WTC11 (cell line): ENCODE measurements around the gene KLHL25. TPM values are rescaled to one million over a fixed set of nuclear protein-coding genes. Genes with fewer than 3 reads are reported as not detected.

Experiments
- ATAC-seq: fragments of 200-7000 bp; cut with Tn5 transposase; 2 replicates; pipeline ENCODE4 v1.10.0; 2021; ENCODE audit warnings: mild to moderate bottlenecking, moderate library complexity
- CTCF ChIA-PET: fragments of 300-600 bp; sonication (Branson Sonifier 250); formaldehyde crosslinking; loops from one replicate; lab custom pipeline; 2021; ENCODE audit warnings: antibody characterized with exemption; lab: Charles Lee
- POLR2A ChIA-PET: fragments of 350-600 bp; sonication (Branson Sonifier 250); formaldehyde crosslinking; loops from one replicate; lab custom pipeline; 2021; ENCODE audit warnings: antibody characterized with exemption; lab: Charles Lee
- DNase-seq: peaks from one replicate; pipeline ENCODE4 v3.0.0; 2021; ENCODE audit warnings: low spot score
- H3K27ac Mint-ChIP-seq: 2 replicates; pipeline ENCODE4 v1.8.0; 2021; ENCODE audit warnings: mixed read lengths
- H3K27me3 Mint-ChIP-seq: 2 replicates; pipeline ENCODE4 v1.8.0; 2021; ENCODE audit warnings: low read depth, mild to moderate bottlenecking, moderate library complexity, mixed read lengths
- H3K36me3 Mint-ChIP-seq: 2 replicates; pipeline ENCODE4 v1.8.0; 2021; ENCODE audit warnings: mixed read lengths
- H3K4me1 Mint-ChIP-seq: 2 replicates; pipeline ENCODE4 v1.8.0; 2022; ENCODE audit warnings: mixed read lengths
- H3K4me3 Mint-ChIP-seq: 2 replicates; pipeline ENCODE4 v1.8.0; 2021; ENCODE audit warnings: mild to moderate bottlenecking, moderate library complexity, mixed read lengths
- H3K9me3 Mint-ChIP-seq: 2 replicates; pipeline ENCODE4 v1.8.0; 2021; ENCODE audit warnings: mixed read lengths
- CREM ChIP-seq: sonication (generic); formaldehyde crosslinking; IDR thresholded peaks from 2 replicates; pipeline ENCODE4 v1.8.1; 2022; ENCODE audit warnings: mild to moderate bottlenecking, missing genetic modification reagents, moderate library complexity
- EMX1 ChIP-seq: fragments of 250-450 bp; sonication (Bioruptor Pico); IDR thresholded peaks from 2 replicates; pipeline ENCODE4 v1.8.0; 2021; ENCODE audit warnings: mild to moderate bottlenecking
- ERG ChIP-seq: fragments of 250-450 bp; sonication (Bioruptor Pico); IDR thresholded peaks from 2 replicates; pipeline ENCODE4 v1.8.0; 2021; ENCODE audit warnings: mild to moderate bottlenecking
- FOXJ3 ChIP-seq: sonication (generic); formaldehyde crosslinking; IDR thresholded peaks from 2 replicates; pipeline ENCODE4 v1.9.0; 2021; ENCODE audit warnings: missing genetic modification reagents, mild to moderate bottlenecking, borderline replicate concordance
- FOXK1 ChIP-seq: sonication (generic); formaldehyde crosslinking; IDR thresholded peaks from 2 replicates; pipeline ENCODE4 v1.8.0; 2022; ENCODE audit warnings: mild to moderate bottlenecking, moderate library complexity, missing genetic modification reagents
- GTF2I ChIP-seq: fragments of 250-450 bp; sonication (Bioruptor Pico); conservative IDR thresholded peaks from 2 replicates; pipeline ENCODE4 v1.4.0; 2021; ENCODE audit warnings: mild to moderate bottlenecking
- HMGA2 ChIP-seq: fragments of 250-450 bp; sonication (Bioruptor Pico); IDR thresholded peaks from 2 replicates; pipeline ENCODE4 v1.4.0; 2021; ENCODE audit warnings: mild to moderate bottlenecking, moderate library complexity
- KAT7 ChIP-seq: sonication (generic); formaldehyde crosslinking; IDR thresholded peaks from 2 replicates; pipeline ENCODE4 v1.8.1; 2023; ENCODE audit warnings: missing genetic modification reagents, mild to moderate bottlenecking, borderline replicate concordance
- MYBL2 ChIP-seq: sonication (generic); formaldehyde crosslinking; IDR thresholded peaks from 2 replicates; pipeline ENCODE4 v1.8.1; 2023; ENCODE audit warnings: mild to moderate bottlenecking, moderate library complexity, missing genetic modification reagents
- NFATC4 ChIP-seq: fragments of 250-450 bp; sonication (Bioruptor Pico); IDR thresholded peaks from 2 replicates; pipeline ENCODE4 v1.9.0; 2021; ENCODE audit warnings: mild to moderate bottlenecking
- NFE2L1 ChIP-seq: sonication (generic); formaldehyde crosslinking; IDR thresholded peaks from 2 replicates; pipeline ENCODE4 v1.8.1; 2023; ENCODE audit warnings: missing genetic modification reagents
- PRRX2 ChIP-seq: fragments of 250-450 bp; sonication (Bioruptor Pico); IDR thresholded peaks from 2 replicates; pipeline ENCODE4 v1.8.0; 2021; ENCODE audit warnings: mild to moderate bottlenecking
- SMAD4 ChIP-seq: sonication (generic); formaldehyde crosslinking; IDR thresholded peaks from 2 replicates; pipeline ENCODE4 v1.8.0; 2022; ENCODE audit warnings: mild to moderate bottlenecking, missing genetic modification reagents
- SOX15 ChIP-seq: fragments of 250-450 bp; sonication (Bioruptor Pico); IDR thresholded peaks from 2 replicates; pipeline ENCODE4 v1.9.0; 2021; ENCODE audit warnings: mild to moderate bottlenecking
- TP53 ChIP-seq: sonication (generic); formaldehyde crosslinking; IDR thresholded peaks from 2 replicates; pipeline ENCODE4 v1.8.1; 2023; ENCODE audit warnings: mild to moderate bottlenecking, missing genetic modification reagents
- ZNF121 ChIP-seq: sonication (generic); formaldehyde crosslinking; IDR thresholded peaks from 2 replicates; pipeline ENCODE4 v1.8.0; 2023; ENCODE audit warnings: missing genetic modification reagents
- ZNF138 ChIP-seq: sonication (generic); formaldehyde crosslinking; conservative IDR thresholded peaks from 2 replicates; pipeline ENCODE4 v1.8.1; 2022; ENCODE audit warnings: mild to moderate bottlenecking, moderate library complexity, missing genetic modification reagents
- ZNF317 ChIP-seq: sonication (generic); formaldehyde crosslinking; IDR thresholded peaks from 2 replicates; pipeline ENCODE4 v1.8.1; 2023; ENCODE audit warnings: low read depth, mild to moderate bottlenecking, moderate library complexity, missing genetic modification reagents, borderline replicate concordance
- ZNF423 ChIP-seq: fragments of 250-450 bp; sonication (Bioruptor Pico); IDR thresholded peaks from 2 replicates; pipeline ENCODE4 v2.1.2; 2022; ENCODE audit warnings: mild to moderate bottlenecking, moderate library complexity
- total RNA-seq: library from RNA; stranded (reverse); gene quantifications from 3 replicates; pipeline ENCODE4 v1.2.3, GENCODE V29; 2021
- TF ChIP-seq, protein P1 (sequence below): fragments of 250-450 bp; sonication (Bioruptor Pico); IDR thresholded peaks from 2 replicates; pipeline ENCODE4 v1.9.0; 2021; ENCODE audit warnings: mild to moderate bottlenecking
- TF ChIP-seq, protein P2 (sequence below): sonication (generic); formaldehyde crosslinking; IDR thresholded peaks from 2 replicates; pipeline ENCODE4 v1.8.0; 2022; ENCODE audit warnings: missing genetic modification reagents
- TF ChIP-seq, protein P3 (sequence below): sonication (generic); formaldehyde crosslinking; IDR thresholded peaks from 2 replicates; pipeline ENCODE4 v1.8.1; 2022; ENCODE audit warnings: mild to moderate bottlenecking, missing genetic modification reagents, moderate library complexity, borderline replicate concordance
- TF ChIP-seq, protein P4 (sequence below): sonication (generic); formaldehyde crosslinking; IDR thresholded peaks from 2 replicates; pipeline ENCODE4 v1.8.1; 2023; ENCODE audit warnings: mild to moderate bottlenecking, missing genetic modification reagents

The KLHL25 gene
- total RNA-seq, 1 experiment from 2014 or later, result 14.1 TPM

- ATAC-seq (no peak), DNase-seq (no peak)
- Mint-ChIP-seq H3K27me3 (no peaks in the 10 kb centered on the region), H3K9me3 (no peaks in the 10 kb centered on the region), H3K4me3 (no peak overlapping the region), H3K27ac (no peak overlapping the region), H3K36me3 (peaks cover 23% of the 10 kb centered on the region), H3K4me1 (peaks cover 24% of the 10 kb centered on the region)
- CTCF ChIA-PET, result no interaction called here
- POLR2A ChIA-PET, result no interaction called here
- TF ChIP-seq ZNF138, result no peak
- TF ChIP-seq SMAD4, result no peak
- no peak for TF ChIP-seq TP53 (CRISPR knock-in tag)
- TF ChIP-seq ZNF121 (CRISPR knock-in tag), result no peak
- TF ChIP-seq, protein P1, sequence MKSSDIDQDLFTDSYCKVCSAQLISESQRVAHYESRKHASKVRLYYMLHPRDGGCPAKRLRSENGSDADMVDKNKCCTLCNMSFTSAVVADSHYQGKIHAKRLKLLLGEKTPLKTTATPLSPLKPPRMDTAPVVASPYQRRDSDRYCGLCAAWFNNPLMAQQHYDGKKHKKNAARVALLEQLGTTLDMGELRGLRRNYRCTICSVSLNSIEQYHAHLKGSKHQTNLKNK (CRISPR knock-in tag), result no peak
- TF ChIP-seq ZNF317, result no peak
- TF ChIP-seq, protein P2, sequence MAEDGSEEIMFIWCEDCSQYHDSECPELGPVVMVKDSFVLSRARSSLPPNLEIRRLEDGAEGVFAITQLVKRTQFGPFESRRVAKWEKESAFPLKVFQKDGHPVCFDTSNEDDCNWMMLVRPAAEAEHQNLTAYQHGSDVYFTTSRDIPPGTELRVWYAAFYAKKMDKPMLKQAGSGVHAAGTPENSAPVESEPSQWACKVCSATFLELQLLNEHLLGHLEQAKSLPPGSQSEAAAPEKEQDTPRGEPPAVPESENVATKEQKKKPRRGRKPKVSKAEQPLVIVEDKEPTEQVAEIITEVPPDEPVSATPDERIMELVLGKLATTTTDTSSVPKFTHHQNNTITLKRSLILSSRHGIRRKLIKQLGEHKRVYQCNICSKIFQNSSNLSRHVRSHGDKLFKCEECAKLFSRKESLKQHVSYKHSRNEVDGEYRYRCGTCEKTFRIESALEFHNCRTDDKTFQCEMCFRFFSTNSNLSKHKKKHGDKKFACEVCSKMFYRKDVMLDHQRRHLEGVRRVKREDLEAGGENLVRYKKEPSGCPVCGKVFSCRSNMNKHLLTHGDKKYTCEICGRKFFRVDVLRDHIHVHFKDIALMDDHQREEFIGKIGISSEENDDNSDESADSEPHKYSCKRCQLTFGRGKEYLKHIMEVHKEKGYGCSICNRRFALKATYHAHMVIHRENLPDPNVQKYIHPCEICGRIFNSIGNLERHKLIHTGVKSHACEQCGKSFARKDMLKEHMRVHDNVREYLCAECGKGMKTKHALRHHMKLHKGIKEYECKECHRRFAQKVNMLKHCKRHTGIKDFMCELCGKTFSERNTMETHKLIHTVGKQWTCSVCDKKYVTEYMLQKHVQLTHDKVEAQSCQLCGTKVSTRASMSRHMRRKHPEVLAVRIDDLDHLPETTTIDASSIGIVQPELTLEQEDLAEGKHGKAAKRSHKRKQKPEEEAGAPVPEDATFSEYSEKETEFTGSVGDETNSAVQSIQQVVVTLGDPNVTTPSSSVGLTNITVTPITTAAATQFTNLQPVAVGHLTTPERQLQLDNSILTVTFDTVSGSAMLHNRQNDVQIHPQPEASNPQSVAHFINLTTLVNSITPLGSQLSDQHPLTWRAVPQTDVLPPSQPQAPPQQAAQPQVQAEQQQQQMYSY (CRISPR knock-in tag), result no peak
- TF ChIP-seq, protein P3, sequence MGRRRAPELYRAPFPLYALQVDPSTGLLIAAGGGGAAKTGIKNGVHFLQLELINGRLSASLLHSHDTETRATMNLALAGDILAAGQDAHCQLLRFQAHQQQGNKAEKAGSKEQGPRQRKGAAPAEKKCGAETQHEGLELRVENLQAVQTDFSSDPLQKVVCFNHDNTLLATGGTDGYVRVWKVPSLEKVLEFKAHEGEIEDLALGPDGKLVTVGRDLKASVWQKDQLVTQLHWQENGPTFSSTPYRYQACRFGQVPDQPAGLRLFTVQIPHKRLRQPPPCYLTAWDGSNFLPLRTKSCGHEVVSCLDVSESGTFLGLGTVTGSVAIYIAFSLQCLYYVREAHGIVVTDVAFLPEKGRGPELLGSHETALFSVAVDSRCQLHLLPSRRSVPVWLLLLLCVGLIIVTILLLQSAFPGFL (CRISPR knock-in tag), result no peak
- TF ChIP-seq HMGA2 (CRISPR knock-in tag), result no peak
- TF ChIP-seq EMX1 (CRISPR knock-in tag), result no peak
These were observed 36.1 kb downstream of the KLHL25 start for GRCh38 chr15:85758655-85758978.

- DNase-seq (no peak), ATAC-seq (no peak)
- Mint-ChIP-seq H3K27me3 (no peaks in the 10 kb centered on the region), H3K9me3 (no peaks in the 10 kb centered on the region), H3K4me1 (peaks cover 22% of the 10 kb centered on the region), H3K27ac (no peak overlapping the region), H3K4me3 (no peak overlapping the region), H3K36me3 (peaks cover 23% of the 10 kb centered on the region)
- POLR2A ChIA-PET, result no interaction called here
- TF ChIP-seq FOXK1 (CRISPR knock-in tag), result no peak
- no peak for TF ChIP-seq FOXJ3 (CRISPR knock-in tag)
- no peak for TF ChIP-seq CREM (CRISPR knock-in tag)
- no peak for TF ChIP-seq NFATC4
- TF ChIP-seq ERG (CRISPR knock-in tag), result no peak
- no peak for TF ChIP-seq NFE2L1 (CRISPR knock-in tag)
- TF ChIP-seq HMGA2 (CRISPR knock-in tag), result no peak
- TF ChIP-seq, protein P4, sequence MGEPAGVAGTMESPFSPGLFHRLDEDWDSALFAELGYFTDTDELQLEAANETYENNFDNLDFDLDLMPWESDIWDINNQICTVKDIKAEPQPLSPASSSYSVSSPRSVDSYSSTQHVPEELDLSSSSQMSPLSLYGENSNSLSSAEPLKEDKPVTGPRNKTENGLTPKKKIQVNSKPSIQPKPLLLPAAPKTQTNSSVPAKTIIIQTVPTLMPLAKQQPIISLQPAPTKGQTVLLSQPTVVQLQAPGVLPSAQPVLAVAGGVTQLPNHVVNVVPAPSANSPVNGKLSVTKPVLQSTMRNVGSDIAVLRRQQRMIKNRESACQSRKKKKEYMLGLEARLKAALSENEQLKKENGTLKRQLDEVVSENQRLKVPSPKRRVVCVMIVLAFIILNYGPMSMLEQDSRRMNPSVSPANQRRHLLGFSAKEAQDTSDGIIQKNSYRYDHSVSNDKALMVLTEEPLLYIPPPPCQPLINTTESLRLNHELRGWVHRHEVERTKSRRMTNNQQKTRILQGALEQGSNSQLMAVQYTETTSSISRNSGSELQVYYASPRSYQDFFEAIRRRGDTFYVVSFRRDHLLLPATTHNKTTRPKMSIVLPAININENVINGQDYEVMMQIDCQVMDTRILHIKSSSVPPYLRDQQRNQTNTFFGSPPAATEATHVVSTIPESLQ (CRISPR knock-in tag), result no peak
- no peak for TF ChIP-seq ZNF423
- no peak for TF ChIP-seq MYBL2 (CRISPR knock-in tag)
- no peak for TF ChIP-seq PRRX2 (CRISPR knock-in tag)
- no peak for TF ChIP-seq SMAD4
- no peak for TF ChIP-seq GTF2I
- no peak for TF ChIP-seq TP53 (CRISPR knock-in tag)
- no peak for TF ChIP-seq SOX15 (CRISPR knock-in tag)
- no peak for TF ChIP-seq KAT7
- CTCF ChIA-PET, result no interaction called here
These were observed 36.6 kb downstream of the KLHL25 start for GRCh38 chr15:85757939-85758654.
